ENCODE measurements around the gene MYO1D.

MYO1D gene

DNA sequence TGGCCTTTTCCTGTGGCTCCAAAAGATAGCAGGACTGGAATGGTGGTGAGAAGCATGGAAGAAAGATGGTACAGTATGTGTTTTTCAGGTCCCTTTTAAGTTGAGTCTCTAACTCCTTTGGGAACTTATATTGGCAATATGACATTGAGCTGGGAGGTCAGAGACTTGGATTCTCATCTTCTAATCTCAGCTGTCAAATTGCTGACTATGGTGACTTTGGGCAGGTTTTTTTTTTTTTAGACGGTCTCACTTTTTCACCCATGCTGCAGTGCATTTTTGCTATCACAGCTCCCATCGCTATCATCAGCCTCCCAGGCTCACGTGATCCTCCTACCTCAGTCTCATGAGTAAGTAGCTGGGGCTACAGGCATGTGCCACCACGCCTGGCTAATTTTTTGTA is 405.3 kb downstream of the MYO1D start:
- WGBS, 2 donors (ENCODE audit: extremely low coverage in 2 of 2, insufficient read length in 2 of 2, insufficient replicate concordance in 1 of 2): no CpG with 5 or more reads among the region's 4 CpGs
- Histone ChIP-seq H3K14ac (ENCODE audit: low read length) (no peak overlapping the region), H3K4me1 (ENCODE audit: control insufficient read depth in 2 of 2, insufficient read depth in 1 of 2, low read depth in 1 of 2, low read length in 2 of 2) (no peaks in the 10 kb centered on the region), H4K91ac (ENCODE audit: low read depth, low read length, poor library complexity) (no peak overlapping the region), H3K23ac (ENCODE audit: low read depth, low read length, poor library complexity) (no peak overlapping the region), H3K79me1 (ENCODE audit: low read depth, low read length) (peaks cover 6% of the 10 kb centered on the region), H3K18ac (ENCODE audit: low read length) (no peak overlapping the region), H2BK15ac (ENCODE audit: low read length) (no peak overlapping the region), H2BK12ac (ENCODE audit: low read length) (no peak overlapping the region), H2BK5ac (ENCODE audit: low read length) (no peak overlapping the region), H3K27me3 (ENCODE audit: control insufficient read depth in 3 of 3, insufficient read depth in 3 of 3, low read depth in 1 of 3, low read length in 3 of 3) (no peaks in the 10 kb centered on the region), H4K8ac (ENCODE audit: low read depth, low read length) (no peak overlapping the region), H3K4ac (ENCODE audit: low read length) (no peak overlapping the region), H3K4me2 (ENCODE audit: insufficient read depth, low read length, poor library complexity, severe bottlenecking) (no peak overlapping the region), H2BK120ac (ENCODE audit: low read depth, low read length) (no peak overlapping the region), H3K27ac (replicated peaks; ENCODE audit: low read length) (no peak overlapping the region), H2AK5ac (ENCODE audit: low read depth, low read length) (no peak overlapping the region), H3K9me3 (replicated peaks in 1 of 2; ENCODE audit: control insufficient read depth in 2 of 2, insufficient read depth in 1 of 2, low read depth in 1 of 2, low read length in 2 of 2) (no peaks in the 10 kb centered on the region), H3K4me3 (ENCODE audit: low read length in 2 of 2) (no peak overlapping the region), H3K9ac (ENCODE audit: low read depth, low read length, poor library complexity) (no peak overlapping the region), H3K36me3 (replicated peaks in 1 of 2; ENCODE audit: control insufficient read depth in 2 of 2, insufficient read depth in 2 of 2, low read length in 2 of 2) (peaks cover 43 to 96% of the 10 kb centered on the region in 2 donors), H2AFZ (ENCODE audit: low read length) (no peak overlapping the region)
- DNase-seq (ENCODE audit: low spot score): no peak

DNA sequence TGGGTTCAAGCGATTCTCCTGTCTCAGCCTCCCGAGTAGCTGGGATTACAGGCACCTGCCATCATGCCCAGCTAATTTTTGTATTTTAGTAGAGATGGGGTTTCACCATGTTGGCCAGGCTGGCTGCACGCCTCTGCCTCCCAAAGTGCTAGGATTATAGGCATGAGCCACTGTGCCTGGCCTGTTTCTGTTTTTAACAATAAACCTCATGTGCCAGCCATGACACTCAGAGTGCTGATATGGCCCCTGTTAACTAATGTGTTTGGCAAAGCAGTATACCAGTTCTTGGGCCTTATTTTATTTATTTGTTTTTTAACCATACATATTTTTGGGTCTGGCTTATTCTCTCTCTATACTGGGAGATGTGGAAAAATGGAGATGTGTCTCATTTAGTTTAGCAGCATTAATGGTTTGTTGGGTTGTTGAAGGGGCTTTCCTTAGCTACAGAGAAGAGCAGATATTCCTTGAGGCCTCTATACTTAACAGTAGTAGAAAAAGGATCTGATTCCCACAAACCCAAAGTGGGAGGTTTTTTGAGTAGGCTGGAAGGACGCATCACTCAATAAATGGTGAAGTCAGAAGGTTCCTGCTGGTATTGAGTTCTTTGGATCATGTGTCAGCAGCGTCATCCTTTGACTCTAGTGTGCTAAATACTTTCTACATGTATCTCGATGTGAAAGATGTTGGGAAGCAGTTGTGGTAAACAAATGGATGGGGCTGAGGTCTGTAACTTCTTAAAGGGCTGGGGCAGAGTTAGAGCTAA is 406.3 kb downstream of the MYO1D start:
- no CpG with 5 or more reads among the region's 6 CpGs for WGBS, 2 donors (ENCODE audit: extremely low coverage in 2 of 2, insufficient read length in 2 of 2, insufficient replicate concordance in 1 of 2)
- no peaks in the 10 kb centered on the region for H3K9me3 ChIP-seq (replicated peaks in 1 of 2; ENCODE audit: control insufficient read depth in 2 of 2, insufficient read depth in 1 of 2, low read depth in 1 of 2, low read length in 2 of 2)
- H3K36me3 ChIP-seq (replicated peaks in 1 of 2; ENCODE audit: control insufficient read depth in 2 of 2, insufficient read depth in 2 of 2, low read length in 2 of 2): peaks cover 37 to 96% of the 10 kb centered on the region in 2 donors

GRCh38 chr17:32467949-32468348 is 409.0 kb downstream of the MYO1D start:
- Histone ChIP-seq H2BK15ac (ENCODE audit: low read length) (no peak overlapping the region), H2BK5ac (ENCODE audit: low read length) (no peak overlapping the region), H3K9ac (ENCODE audit: low read depth, low read length, poor library complexity) (no peak overlapping the region), H4K91ac (ENCODE audit: low read depth, low read length, poor library complexity) (no peak overlapping the region), H3K23ac (ENCODE audit: low read depth, low read length, poor library complexity) (no peak overlapping the region), H3K4me1 (ENCODE audit: control insufficient read depth in 2 of 2, insufficient read depth in 1 of 2, low read depth in 1 of 2, low read length in 2 of 2) (no peaks in the 10 kb centered on the region), H2AK5ac (ENCODE audit: low read depth, low read length) (no peak overlapping the region), H3K4ac (ENCODE audit: low read length) (no peak overlapping the region), H3K27me3 (ENCODE audit: control insufficient read depth in 3 of 3, insufficient read depth in 3 of 3, low read depth in 1 of 3, low read length in 3 of 3) (no peaks in the 10 kb centered on the region), H3K4me2 (ENCODE audit: insufficient read depth, low read length, poor library complexity, severe bottlenecking) (no peak overlapping the region), H2BK12ac (ENCODE audit: low read length) (no peak overlapping the region), H2AFZ (ENCODE audit: low read length) (no peak overlapping the region), H3K9me3 (replicated peaks in 1 of 2; ENCODE audit: control insufficient read depth in 2 of 2, insufficient read depth in 1 of 2, low read depth in 1 of 2, low read length in 2 of 2) (no peaks in the 10 kb centered on the region), H3K4me3 (ENCODE audit: low read length in 2 of 2) (no peak overlapping the region), H3K27ac (replicated peaks; ENCODE audit: low read length) (no peak overlapping the region), H3K36me3 (replicated peaks in 1 of 2; ENCODE audit: control insufficient read depth in 2 of 2, insufficient read depth in 2 of 2, low read length in 2 of 2) (peaks cover 27 to 96% of the 10 kb centered on the region in 2 donors), H3K14ac (ENCODE audit: low read length) (no peak overlapping the region), H2BK120ac (ENCODE audit: low read depth, low read length) (no peak overlapping the region), H4K8ac (ENCODE audit: low read depth, low read length) (no peak overlapping the region), H3K79me1 (ENCODE audit: low read depth, low read length) (peaks cover 6% of the 10 kb centered on the region), H3K18ac (ENCODE audit: low read length) (no peak overlapping the region)
- no peak for DNase-seq (ENCODE audit: low spot score)
- no CpG with 5 or more reads among the region's 7 CpGs for WGBS, 2 donors (ENCODE audit: extremely low coverage in 2 of 2, insufficient read length in 2 of 2, insufficient replicate concordance in 1 of 2)

More for the DNA sequence above, 406.3 kb downstream of the MYO1D start:
- no peak overlapping the region for H3K23ac ChIP-seq (ENCODE audit: low read depth, low read length, poor library complexity)
- no peak overlapping the region for H4K91ac ChIP-seq (ENCODE audit: low read depth, low read length, poor library complexity)
- H3K27ac ChIP-seq (replicated peaks; ENCODE audit: low read length): no peak overlapping the region
- H3K79me1 ChIP-seq (ENCODE audit: low read depth, low read length): peaks cover 6% of the 10 kb centered on the region
- H3K4me2 ChIP-seq (ENCODE audit: insufficient read depth, low read length, poor library complexity, severe bottlenecking): no peak overlapping the region
- H3K4ac ChIP-seq (ENCODE audit: low read length): no peak overlapping the region
- H3K4me1 ChIP-seq (ENCODE audit: control insufficient read depth in 2 of 2, insufficient read depth in 1 of 2, low read depth in 1 of 2, low read length in 2 of 2): no peaks in the 10 kb centered on the region
- H3K4me3 ChIP-seq (ENCODE audit: low read length in 2 of 2): no peak overlapping the region
- no peak overlapping the region for H2BK120ac ChIP-seq (ENCODE audit: low read depth, low read length)
- DNase-seq (ENCODE audit: low spot score): no peak
- H2BK5ac ChIP-seq (ENCODE audit: low read length): no peak overlapping the region
- H3K27me3 ChIP-seq (ENCODE audit: control insufficient read depth in 3 of 3, insufficient read depth in 3 of 3, low read depth in 1 of 3, low read length in 3 of 3): no peaks in the 10 kb centered on the region
- H2AK5ac ChIP-seq (ENCODE audit: low read depth, low read length): no peak overlapping the region
- no peak overlapping the region for H2BK15ac ChIP-seq (ENCODE audit: low read length)
- H3K18ac ChIP-seq (ENCODE audit: low read length): no peak overlapping the region
- H2BK12ac ChIP-seq (ENCODE audit: low read length): no peak overlapping the region
- no peak overlapping the region for H4K8ac ChIP-seq (ENCODE audit: low read depth, low read length)
- H3K14ac ChIP-seq (ENCODE audit: low read length): no peak overlapping the region
- H3K9ac ChIP-seq (ENCODE audit: low read depth, low read length, poor library complexity): no peak overlapping the region
- H2AFZ ChIP-seq (ENCODE audit: low read length): no peak overlapping the region

- Histone ChIP-seq H3K4me3 (ENCODE audit: low read length in 2 of 2) (no peak overlapping the region), H2AK5ac (ENCODE audit: low read depth, low read length) (no peak overlapping the region), H2BK15ac (ENCODE audit: low read length) (no peak overlapping the region), H2BK12ac (ENCODE audit: low read length) (no peak overlapping the region), H3K9me3 (replicated peaks in 1 of 2; ENCODE audit: control insufficient read depth in 2 of 2, insufficient read depth in 1 of 2, low read depth in 1 of 2, low read length in 2 of 2) (no peaks in the 10 kb centered on the region), H3K4ac (ENCODE audit: low read length) (no peak overlapping the region), H3K23ac (ENCODE audit: low read depth, low read length, poor library complexity) (no peak overlapping the region), H3K36me3 (replicated peaks in 1 of 2; ENCODE audit: control insufficient read depth in 2 of 2, insufficient read depth in 2 of 2, low read length in 2 of 2) (peaks cover 27 to 95% of the 10 kb centered on the region in 2 donors), H3K79me1 (ENCODE audit: low read depth, low read length) (peaks cover 4% of the 10 kb centered on the region), H3K14ac (ENCODE audit: low read length) (no peak overlapping the region), H3K4me2 (ENCODE audit: insufficient read depth, low read length, poor library complexity, severe bottlenecking) (no peak overlapping the region), H3K9ac (ENCODE audit: low read depth, low read length, poor library complexity) (no peak overlapping the region), H3K27me3 (ENCODE audit: control insufficient read depth in 3 of 3, insufficient read depth in 3 of 3, low read depth in 1 of 3, low read length in 3 of 3) (no peaks in the 10 kb centered on the region), H3K27ac (replicated peaks; ENCODE audit: low read length) (no peak overlapping the region), H3K18ac (ENCODE audit: low read length) (no peak overlapping the region), H2AFZ (ENCODE audit: low read length) (no peak overlapping the region), H4K8ac (ENCODE audit: low read depth, low read length) (no peak overlapping the region), H2BK120ac (ENCODE audit: low read depth, low read length) (no peak overlapping the region), H3K4me1 (ENCODE audit: control insufficient read depth in 2 of 2, insufficient read depth in 1 of 2, low read depth in 1 of 2, low read length in 2 of 2) (no peaks in the 10 kb centered on the region), H2BK5ac (ENCODE audit: low read length) (no peak overlapping the region), H4K91ac (ENCODE audit: low read depth, low read length, poor library complexity) (no peak overlapping the region)
- no peak for DNase-seq (ENCODE audit: low spot score)
- WGBS, 2 donors (ENCODE audit: extremely low coverage in 2 of 2, insufficient read length in 2 of 2, insufficient replicate concordance in 1 of 2): no CpG with 5 or more reads among the region's 1 CpG
Measured at GRCh38 chr17:32464374-32464773, 412.6 kb downstream of the MYO1D start.
